Vein endothelial cell (primary cell): Measurements from ENCODE around the gene KLK11. TPM values are rescaled to one million over a fixed set of nuclear protein-coding genes. Genes with fewer than 3 reads are reported as not detected.

Experiments used
- total RNA-seq: library from RNA; depleted of rRNA; stranded (reverse); fragments of >200 nt; gene quantifications from 2 replicates; pipeline ENCODE4 v1.2.3, GENCODE V29; 2012

The KLK11 gene
- total RNA-seq = not detected in 2 replicates

GRCh38 chr19:51026554-51026831, at the start of gene KLK11:
KLK11 (minus strand) TSS chr19:51026616; CDS start chr19:51025631, 985 bp downstream.

DNA sequence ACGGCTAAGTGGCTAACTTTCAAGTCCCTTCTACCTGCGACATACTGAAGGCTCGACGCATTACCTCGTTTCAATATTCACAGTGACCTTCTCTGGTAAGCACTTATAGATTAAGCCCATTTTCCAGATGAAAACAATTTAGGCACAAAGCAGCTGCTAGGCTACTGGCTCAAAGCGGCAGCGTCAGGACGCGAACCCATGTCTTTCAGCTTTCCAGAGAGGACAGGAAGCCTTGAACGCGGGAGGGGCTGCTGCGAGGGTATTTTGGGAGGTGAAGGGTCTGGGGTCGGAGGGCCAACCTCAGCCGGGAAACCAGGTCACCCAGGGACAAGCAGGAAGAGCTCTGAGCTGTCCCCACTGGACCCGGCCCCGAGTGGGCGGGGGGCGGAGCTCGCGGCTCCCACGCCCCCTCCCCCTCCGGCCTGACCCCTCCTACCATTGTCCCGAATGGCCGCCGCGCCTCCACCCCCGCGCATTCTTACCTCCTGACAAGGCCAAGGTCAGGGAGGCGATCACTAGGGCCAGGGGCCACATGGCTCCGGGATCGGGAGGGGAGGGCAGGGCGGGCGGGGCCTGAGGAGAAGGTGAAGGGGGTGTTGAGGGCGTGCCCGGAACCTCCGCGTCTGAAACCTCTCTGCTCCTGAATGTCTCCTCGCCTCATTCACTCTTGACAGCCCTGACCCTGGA, 38.3 kb upstream of the KLK11 start, which contains the start of gene KLK13:
Gene KLK13, minus strand, starts transcription at position 559 of the 687 bp plus-strand sequence. Its CDS starts 25 bp downstream, at position 534.

GRCh38 chr19:51034704-51035103, 8.3 kb upstream of the KLK11 start, which contains the start of gene KLK12:
KLK12 (minus strand) TSS chr19:51035002; CDS start chr19:51034621, 381 bp downstream.

GRCh38 chr19:51019544-51019925, 6.9 kb downstream of the KLK11 start, which contains the start of gene KLK10:
KLK10 (minus strand) TSS chr19:51019709; CDS start chr19:51019130, 579 bp downstream.

GRCh38 chr19:51001515-51001914, 24.9 kb downstream of the KLK11 start, which contains the start of gene KLK8:
KLK8 (minus strand) TSS chr19:51001604; CDS start chr19:51001167, 437 bp downstream.

DNA sequence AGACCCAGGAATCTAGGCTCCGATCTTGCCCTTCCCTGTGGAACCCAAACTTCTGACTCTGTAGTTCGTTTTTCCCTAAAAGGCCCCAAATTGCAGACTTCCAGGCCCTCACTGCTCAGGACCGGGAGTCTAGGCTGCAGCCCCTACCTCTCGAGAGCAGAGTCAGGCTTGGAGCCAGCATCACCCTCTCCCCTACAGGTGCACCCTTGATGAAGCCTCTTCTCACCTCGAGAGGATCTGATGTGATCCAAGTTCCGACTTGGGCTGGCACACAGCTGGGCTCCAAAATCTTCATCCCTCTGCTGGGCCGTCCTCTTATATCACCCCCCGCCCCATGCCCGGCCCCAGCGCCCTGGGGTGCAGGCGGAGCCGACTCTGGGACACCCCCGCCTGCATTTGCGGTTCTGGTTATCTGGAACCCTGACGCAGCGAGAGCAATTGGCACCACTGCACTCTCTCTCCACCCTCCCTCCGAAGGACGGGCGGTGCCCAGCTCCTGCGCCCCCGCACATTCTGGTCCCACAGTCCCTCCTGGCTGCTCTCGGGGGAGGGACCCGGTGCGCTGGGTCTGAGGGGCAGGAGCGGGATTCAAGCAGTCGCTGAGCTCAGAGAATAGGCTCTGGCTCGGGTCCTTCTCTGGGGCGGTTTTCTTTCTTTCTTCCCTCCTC, 42.7 kb downstream of the KLK11 start, which contains the start of gene KLK7:
Gene KLK7, minus strand, starts transcription at position 293 of the 668 bp plus-strand sequence. CDS start 1,518 bp downstream, outside the sequence.

Other genes with a start within 250 kb of the KLK11 start
- not detected in 2 replicates for gene ACP4, start 236.2 kb downstream of the KLK11 start, total RNA-seq
- not detected in 2 replicates for gene KLK1, start 202.8 kb downstream of the KLK11 start, total RNA-seq
- gene KLK15, start 193.0 kb downstream of the KLK11 start, total RNA-seq = not detected in 2 replicates
- not detected in 2 replicates for gene KLK3, start 171.7 kb downstream of the KLK11 start, total RNA-seq
- not detected in 2 replicates for gene KLK2, start 153.2 kb downstream of the KLK11 start, total RNA-seq
- not detected in 2 replicates for gene KLK4, start 115.2 kb downstream of the KLK11 start, total RNA-seq
- not detected in 2 replicates for gene KLK5, start 73.6 kb downstream of the KLK11 start, total RNA-seq
- 0.29 TPM in 1 of 2 replicates, not detected in the other for gene KLK6, start 57.0 kb downstream of the KLK11 start, total RNA-seq
- not detected in 2 replicates for gene KLK7, start 42.7 kb downstream of the KLK11 start, total RNA-seq
- not detected in 2 replicates for gene KLK8, start 25.0 kb downstream of the KLK11 start, total RNA-seq
- not detected in 2 replicates for gene KLK10, start 6.9 kb downstream of the KLK11 start, total RNA-seq
- gene KLK12, start 8.4 kb upstream of the KLK11 start, total RNA-seq = not detected in 2 replicates
- gene KLK13, start 38.5 kb upstream of the KLK11 start, total RNA-seq = not detected in 2 replicates
- gene KLK14, start 56.3 kb upstream of the KLK11 start, total RNA-seq = not detected in 2 replicates
- gene CTU1, start 81.8 kb upstream of the KLK11 start, total RNA-seq = 5.6 and 6.9 TPM in 2 replicates
- not detected in 2 replicates for gene SIGLEC9, start 98.3 kb upstream of the KLK11 start, total RNA-seq
- not detected in 2 replicates for gene SIGLEC7, start 115.7 kb upstream of the KLK11 start, total RNA-seq
- not detected in 2 replicates for gene CD33, start 198.5 kb upstream of the KLK11 start, total RNA-seq
- gene SIGLECL1, start 224.5 kb upstream of the KLK11 start, total RNA-seq = not detected in 2 replicates